ENCODE results near the gene MINDY4.

- TF ChIP-seq KDM1A (IDR thresholded peaks at IDR 0.05; ENCODE audit: borderline replicate concordance) (no peak), RFX5 (IDR thresholded peaks at IDR 0.05; ENCODE audit: low read depth, low read length) (no peak), HDAC6 (IDR thresholded peaks at IDR 0.05; ENCODE audit: unreplicated experiment) (no peak), CTCF (IDR thresholded peaks at IDR 0.05 in 2 of 3, conservative IDR thresholded peaks at IDR 0.05 in 1 of 3; ENCODE audit: control insufficient read depth in 2 of 3, extremely low read depth in 1 of 3, insufficient read depth in 1 of 3, low read depth in 3 of 3, low read length in 3 of 3) (no peak), CHD2 (IDR thresholded peaks at IDR 0.05; ENCODE audit: borderline replicate concordance, low read depth, low read length) (no peak), YY1 (IDR thresholded peaks at IDR 0.05; ENCODE audit: low read depth, low read length) (no peak), POLR2AphosphoS5 (IDR thresholded peaks at IDR 0.05; ENCODE audit: low read length) (no peak), SMC3 (IDR thresholded peaks at IDR 0.05; ENCODE audit: borderline replicate concordance, low read length) (no peak), ZBTB33 (IDR thresholded peaks at IDR 0.05) (no peak), POLR2A (IDR thresholded peaks at IDR 0.05; ENCODE audit: low read depth, low read length) (no peak), GABPA (IDR thresholded peaks at IDR 0.05; ENCODE audit: low read depth) (no peak)
These were observed 66.8 kb downstream of the MINDY4 start for GRCh38 chr7:30838008-30838407.
